Upper lobe of left lung (tissue), 6 donors: Measurements from ENCODE around the gene SYT6. TPM values are rescaled to one million over a fixed set of nuclear protein-coding genes. Genes with fewer than 3 reads are reported as not detected.

Experiments
- ATAC-seq, 2 donors: fragments of 200-7000 bp; cut with Tn5 transposase; one replicate each; pipeline ENCODE4 v1.9.1; 2022; ENCODE audit warnings: mild to moderate bottlenecking in 2 of 2, moderate library complexity in 2 of 2; ENCODE audit not compliant: low FRiP score in 2 of 2
- DNase-seq, 2 donors: peaks; one replicate each; pipeline ENCODE4 v3.0.0-alpha.2; 2019 to 2020
- H3K27ac ChIP-seq, 4 donors: fragments of 200-600 bp; sonication (generic); one replicate each; pipeline ENCODE4 v1.5.1; 2016 to 2019
- H3K27me3 ChIP-seq, 4 donors: fragments of 200-600 bp; sonication (generic); one replicate each; pipeline ENCODE4 v1.5.1; 2017 to 2019
- H3K36me3 ChIP-seq, 4 donors: fragments of 200-600 bp; sonication (generic); one replicate each; pipeline ENCODE4 v1.5.1; 2016 to 2019
- H3K4me1 ChIP-seq, 4 donors: fragments of 200-600 bp; sonication (generic); one replicate each; pipeline ENCODE4 v1.5.1; 2018 to 2019
- H3K4me3 ChIP-seq, 4 donors: fragments of 200-600 bp; sonication (generic); one replicate each; pipeline ENCODE4 v1.5.1; 2017 to 2019; ENCODE audit warnings: mild to moderate bottlenecking in 2 of 4, moderate library complexity in 1 of 4
- H3K9me3 ChIP-seq, 4 donors: fragments of 200-600 bp; sonication (generic); one replicate each; pipeline ENCODE4 v1.5.1; 2018 to 2019
- EP300 ChIP-seq, 4 donors: sonication (generic); formaldehyde crosslinking; IDR thresholded peaks; one replicate each; pipeline ENCODE4 v1.5.1; 2017; ENCODE audit warnings: antibody characterized with exemption in 4 of 4, control low read depth in 2 of 4
- POLR2A ChIP-seq, 4 donors: fragments of 450-650 bp; IDR thresholded peaks; one replicate each; pipeline ENCODE4 v1.5.1; 2016 to 2017; ENCODE audit warnings: antibody characterized with exemption in 4 of 4, mild to moderate bottlenecking in 2 of 4
- POLR2AphosphoS5 ChIP-seq, 2 donors: sonication (generic); formaldehyde crosslinking; IDR thresholded peaks; one replicate each; pipeline ENCODE4 v1.5.1; 2017; ENCODE audit warnings: antibody characterized with exemption in 2 of 2
- WGBS, 2 donors: methylation state at CpG; one replicate each; pipeline ENCODE4 v1.1.5; 2017 to 2018; 5-methylcytosine and 5-hydroxymethylcytosine counted together
- total RNA-seq, 6 donors: library from RNA; depleted of rRNA in 4 of 6; stranded (reverse); fragments of >200 nt in 4 of 6; gene quantifications; one replicate each; pipeline versions ENCODE4 v1.1.0 to v1.2.1, GENCODE V29; 2016 to 2021
- TF ChIP-seq, protein P1 (sequence below), 6 experiments: fragments of 450-650 bp in 4 of 6; fragments of 200-600 bp in 2 of 6; sonication (generic) in 2 of 6; IDR thresholded peaks; one replicate each; pipeline ENCODE4 v1.5.1; 2016 to 2019; ENCODE audit warnings: antibody characterized with exemption in 6 of 6
- donor health status: DM: no; HTN: no; CAD: no; lungs with moderate emphysema.
- donor health status: DM: no; HTN: yes; CAD: no; lungs with severe emphysema.

Gene SYT6
- total RNA-seq, 6 donors from 2014 or later = 0.07 TPM; not detected in 5

DNA sequence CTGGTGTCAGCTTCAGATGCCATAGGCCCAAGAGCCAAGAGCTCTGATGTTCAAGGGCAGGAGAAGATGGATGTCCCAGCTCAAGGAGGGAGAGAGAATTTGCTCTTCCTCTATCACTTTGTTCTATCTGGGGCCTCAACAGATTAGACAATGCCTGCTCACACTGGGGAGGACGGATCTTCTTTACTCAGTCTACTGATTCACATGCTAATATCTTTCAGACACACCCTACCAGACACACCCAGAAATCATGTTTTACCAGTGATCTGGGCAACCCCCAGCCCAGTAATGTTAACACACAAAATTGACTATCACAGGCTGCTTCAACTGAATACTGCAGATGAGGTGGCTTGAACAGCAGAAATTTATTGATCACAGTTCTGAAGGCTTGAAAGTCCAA lies 105.4 kb downstream of the SYT6 start:
- no peaks in the 10 kb centered on the region for H3K27me3 ChIP-seq
- no peaks in the 10 kb centered on the region for H3K9me3 ChIP-seq
- 77 to 100% methylated on average over 1 of the region's 1 CpG for WGBS, 2 donors
- no peak overlapping the region for H3K27ac ChIP-seq
- TF ChIP-seq, protein P1, sequence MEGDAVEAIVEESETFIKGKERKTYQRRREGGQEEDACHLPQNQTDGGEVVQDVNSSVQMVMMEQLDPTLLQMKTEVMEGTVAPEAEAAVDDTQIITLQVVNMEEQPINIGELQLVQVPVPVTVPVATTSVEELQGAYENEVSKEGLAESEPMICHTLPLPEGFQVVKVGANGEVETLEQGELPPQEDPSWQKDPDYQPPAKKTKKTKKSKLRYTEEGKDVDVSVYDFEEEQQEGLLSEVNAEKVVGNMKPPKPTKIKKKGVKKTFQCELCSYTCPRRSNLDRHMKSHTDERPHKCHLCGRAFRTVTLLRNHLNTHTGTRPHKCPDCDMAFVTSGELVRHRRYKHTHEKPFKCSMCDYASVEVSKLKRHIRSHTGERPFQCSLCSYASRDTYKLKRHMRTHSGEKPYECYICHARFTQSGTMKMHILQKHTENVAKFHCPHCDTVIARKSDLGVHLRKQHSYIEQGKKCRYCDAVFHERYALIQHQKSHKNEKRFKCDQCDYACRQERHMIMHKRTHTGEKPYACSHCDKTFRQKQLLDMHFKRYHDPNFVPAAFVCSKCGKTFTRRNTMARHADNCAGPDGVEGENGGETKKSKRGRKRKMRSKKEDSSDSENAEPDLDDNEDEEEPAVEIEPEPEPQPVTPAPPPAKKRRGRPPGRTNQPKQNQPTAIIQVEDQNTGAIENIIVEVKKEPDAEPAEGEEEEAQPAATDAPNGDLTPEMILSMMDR (IDR thresholded peaks at IDR 0.05) = no peak
- no peak for TF ChIP-seq POLR2AphosphoS5 (IDR thresholded peaks at IDR 0.05)
- TF ChIP-seq EP300 (IDR thresholded peaks at IDR 0.05) = no peak
- no peak for TF ChIP-seq POLR2A (IDR thresholded peaks at IDR 0.05)
- no peak overlapping the region for H3K4me3 ChIP-seq
- DNase-seq (no peak), ATAC-seq (no peak)
- no peaks in the 10 kb centered on the region for H3K36me3 ChIP-seq
- H3K4me1 ChIP-seq = no peaks in the 10 kb centered on the region

DNA sequence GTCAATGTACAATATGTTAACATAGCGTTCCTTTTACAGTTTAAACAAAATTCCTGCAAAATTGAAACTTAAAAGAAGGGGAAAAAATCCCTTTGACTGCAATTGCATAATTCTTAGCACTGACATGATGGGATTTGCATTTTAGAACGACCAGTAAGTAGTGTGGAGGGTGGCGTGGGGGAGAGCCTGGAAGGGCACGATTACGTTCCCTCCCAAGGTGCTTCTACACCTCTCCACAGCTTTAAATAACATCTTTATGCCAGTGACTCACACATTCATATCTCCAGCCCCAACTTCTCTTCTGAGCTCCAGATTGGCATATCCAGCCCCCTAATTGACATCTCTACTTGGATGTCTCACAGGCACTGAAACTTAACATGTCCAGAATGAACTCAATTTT lies 110.1 kb downstream of the SYT6 start:
- WGBS, 2 donors = 57 to 62% methylated on average over 5 of the region's 5 CpGs
- no peak for TF ChIP-seq EP300 (IDR thresholded peaks at IDR 0.05)
- Histone ChIP-seq H3K4me1 (peaks cover 0 to 2% (median 0%) of the 10 kb centered on the region in 4 donors), H3K4me3 (no peak overlapping the region), H3K36me3 (no peaks in the 10 kb centered on the region), H3K27me3 (no peaks in the 10 kb centered on the region), H3K27ac (no peak overlapping the region), H3K9me3 (no peaks in the 10 kb centered on the region)
- DNase-seq = no peak
- no peak for ATAC-seq

DNA sequence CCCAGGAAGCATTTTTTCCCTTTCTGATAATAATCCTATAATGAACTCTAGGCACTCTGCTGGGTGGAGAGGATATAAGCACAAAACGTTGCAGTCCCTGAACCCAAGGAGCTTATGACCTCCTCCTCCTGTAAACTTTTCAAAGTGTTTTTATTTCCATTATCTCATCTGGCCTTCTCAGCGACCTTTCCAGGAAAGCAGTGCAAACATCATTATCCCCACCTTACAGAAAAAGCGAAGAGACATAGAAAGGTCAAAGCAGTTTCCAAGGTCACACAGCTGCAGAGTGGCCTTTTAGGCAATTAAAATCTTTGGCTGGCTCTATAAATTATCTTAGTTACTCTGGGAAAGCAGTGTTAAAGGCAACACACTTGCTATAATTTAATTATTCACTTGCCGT lies 110.6 kb downstream of the SYT6 start:
- Histone ChIP-seq H3K9me3 (no peaks in the 10 kb centered on the region), H3K4me3 (no peak overlapping the region), H3K27ac (no peak overlapping the region), H3K27me3 (no peaks in the 10 kb centered on the region), H3K4me1 (peaks cover 0 to 2% (median 0%) of the 10 kb centered on the region in 4 donors), H3K36me3 (no peaks in the 10 kb centered on the region)
- DNase-seq = no peak
- no peak for ATAC-seq
- TF ChIP-seq POLR2AphosphoS5 (IDR thresholded peaks at IDR 0.05) (no peak), EP300 (IDR thresholded peaks at IDR 0.05) (no peak), POLR2A (IDR thresholded peaks at IDR 0.05) (no peak)
- TF ChIP-seq, protein P1 (IDR thresholded peaks at IDR 0.05) = no peak
- WGBS, 2 donors = 34 to 47% methylated on average over 4 of the region's 4 CpGs

DNA sequence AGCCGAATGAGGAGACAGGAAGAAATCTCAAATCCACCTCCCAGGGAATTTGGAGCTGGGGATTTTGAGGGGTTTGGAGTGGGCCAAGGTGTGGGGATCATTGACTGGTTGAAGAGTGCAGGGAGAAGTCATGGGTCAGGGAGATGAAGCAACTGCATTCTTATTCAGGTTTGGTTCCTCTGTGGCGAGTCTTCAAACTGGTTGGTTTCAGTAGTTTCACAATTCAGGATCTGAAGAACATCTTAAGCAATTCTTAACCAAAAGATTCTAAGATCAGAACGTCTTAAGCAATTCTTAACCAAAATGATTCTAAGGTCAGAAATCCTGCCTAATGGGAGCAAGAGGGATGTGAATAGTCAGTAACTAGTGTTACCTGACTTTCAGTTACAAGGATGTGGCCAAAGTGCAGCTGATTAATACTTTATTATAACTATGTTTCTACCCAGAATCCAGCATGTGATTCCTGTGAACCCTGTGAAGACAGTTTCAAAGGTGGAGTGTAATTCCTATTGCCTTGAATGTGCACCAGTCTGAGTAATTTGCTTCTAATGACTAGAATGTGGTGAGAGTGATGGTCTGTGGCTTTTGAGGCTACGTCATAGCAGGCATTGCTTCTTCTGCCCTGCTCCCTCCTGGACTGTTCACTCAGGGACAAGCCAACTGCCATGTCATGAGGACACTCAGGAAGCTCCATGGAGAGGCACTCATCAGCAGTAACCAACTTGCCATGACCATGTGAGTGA lies 113.2 kb downstream of the SYT6 start:
- WGBS, 2 donors = 39 to 45% methylated on average over 4 of the region's 4 CpGs
- peak overlapping the region in 1 of 4 donors; percentile 4 for H3K27ac ChIP-seq
- ATAC-seq (peak; percentile 49 to 61), DNase-seq (peak in 1 of 2 donors; percentile 36)
- TF ChIP-seq POLR2AphosphoS5 (IDR thresholded peaks at IDR 0.05) = no peak
- no peak for TF ChIP-seq EP300 (IDR thresholded peaks at IDR 0.05)
- TF ChIP-seq, protein P1 (IDR thresholded peaks at IDR 0.05) = no peak
- TF ChIP-seq POLR2A (IDR thresholded peaks at IDR 0.05) = no peak
- H3K4me3 ChIP-seq = no peak overlapping the region
- no peaks in the 10 kb centered on the region for H3K27me3 ChIP-seq
- no peaks in the 10 kb centered on the region for H3K36me3 ChIP-seq
- H3K4me1 ChIP-seq = peaks cover 0 to 2% (median 0%) of the 10 kb centered on the region in 4 donors
- no peaks in the 10 kb centered on the region for H3K9me3 ChIP-seq

Other genes starting within 250 kb of the SYT6 start
- 10 to 100 TPM in 5 of 6 donors, 1 to 10 TPM in 1; 6.2 to 29.3 (median 14.0) TPM for gene AP4B1, start 249.1 kb downstream of the SYT6 start, total RNA-seq
- 1 to 10 TPM; 3.0 to 9.1 (median 6.7) TPM for gene DCLRE1B, start 248.5 kb downstream of the SYT6 start, total RNA-seq
- 10 to 100 TPM; 31.4 to 85.5 (median 64.0) TPM for gene HIPK1, start 224.5 kb downstream of the SYT6 start, total RNA-seq
- 10 to 100 TPM; 11.5 to 59.9 (median 36.6) TPM for gene OLFML3, start 174.4 kb downstream of the SYT6 start, total RNA-seq